ENCODE results near the gene HLA-DMA. TPM values are rescaled to one million over a fixed set of nuclear protein-coding genes. Genes with fewer than 3 reads are reported as not detected.

Gene HLA-DMA
- total RNA-seq, 1 donor from 2014 or later: 5.4 TPM

DNA sequence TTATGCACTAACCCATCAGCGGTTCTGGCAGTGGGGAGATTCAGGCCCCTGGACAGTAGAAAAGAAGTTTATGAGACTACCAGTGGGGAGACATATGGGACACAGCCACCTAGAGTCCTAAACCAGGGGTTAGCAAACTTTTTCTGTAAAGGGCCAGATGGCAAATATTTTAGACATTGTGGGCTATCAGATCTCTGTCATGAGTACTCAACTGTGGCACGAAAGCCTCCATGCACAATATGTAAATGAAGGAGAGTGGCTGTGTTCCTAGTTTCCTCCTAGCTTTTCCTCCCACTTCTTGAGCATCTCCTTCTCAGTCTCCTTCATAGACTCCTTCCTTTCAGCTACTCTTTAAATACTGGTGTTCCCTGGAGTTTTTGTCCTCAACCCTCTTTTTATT lies 3.3 kb upstream of the HLA-DMA start:
- no peak overlapping the region for H3K4me3 Mint-ChIP-seq (ENCODE audit: unreplicated experiment)
- DNase-seq (ENCODE audit: low spot score): no peak
- H3K9me3 Mint-ChIP-seq (ENCODE audit: low read depth): no peaks in the 10 kb centered on the region
- no peak overlapping the region for H3K27ac Mint-ChIP-seq (ENCODE audit: unreplicated experiment)
- no peaks in the 10 kb centered on the region for H3K27me3 Mint-ChIP-seq (ENCODE audit: low read depth)
- TF ChIP-seq, protein P1, sequence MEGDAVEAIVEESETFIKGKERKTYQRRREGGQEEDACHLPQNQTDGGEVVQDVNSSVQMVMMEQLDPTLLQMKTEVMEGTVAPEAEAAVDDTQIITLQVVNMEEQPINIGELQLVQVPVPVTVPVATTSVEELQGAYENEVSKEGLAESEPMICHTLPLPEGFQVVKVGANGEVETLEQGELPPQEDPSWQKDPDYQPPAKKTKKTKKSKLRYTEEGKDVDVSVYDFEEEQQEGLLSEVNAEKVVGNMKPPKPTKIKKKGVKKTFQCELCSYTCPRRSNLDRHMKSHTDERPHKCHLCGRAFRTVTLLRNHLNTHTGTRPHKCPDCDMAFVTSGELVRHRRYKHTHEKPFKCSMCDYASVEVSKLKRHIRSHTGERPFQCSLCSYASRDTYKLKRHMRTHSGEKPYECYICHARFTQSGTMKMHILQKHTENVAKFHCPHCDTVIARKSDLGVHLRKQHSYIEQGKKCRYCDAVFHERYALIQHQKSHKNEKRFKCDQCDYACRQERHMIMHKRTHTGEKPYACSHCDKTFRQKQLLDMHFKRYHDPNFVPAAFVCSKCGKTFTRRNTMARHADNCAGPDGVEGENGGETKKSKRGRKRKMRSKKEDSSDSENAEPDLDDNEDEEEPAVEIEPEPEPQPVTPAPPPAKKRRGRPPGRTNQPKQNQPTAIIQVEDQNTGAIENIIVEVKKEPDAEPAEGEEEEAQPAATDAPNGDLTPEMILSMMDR (IDR thresholded peaks at IDR 0.05): no peak
- peaks cover 10% of the 10 kb centered on the region for H3K4me1 Mint-ChIP-seq (ENCODE audit: low read depth)
- H3K36me3 Mint-ChIP-seq (ENCODE audit: low read depth): peaks cover 3% of the 10 kb centered on the region

DNA sequence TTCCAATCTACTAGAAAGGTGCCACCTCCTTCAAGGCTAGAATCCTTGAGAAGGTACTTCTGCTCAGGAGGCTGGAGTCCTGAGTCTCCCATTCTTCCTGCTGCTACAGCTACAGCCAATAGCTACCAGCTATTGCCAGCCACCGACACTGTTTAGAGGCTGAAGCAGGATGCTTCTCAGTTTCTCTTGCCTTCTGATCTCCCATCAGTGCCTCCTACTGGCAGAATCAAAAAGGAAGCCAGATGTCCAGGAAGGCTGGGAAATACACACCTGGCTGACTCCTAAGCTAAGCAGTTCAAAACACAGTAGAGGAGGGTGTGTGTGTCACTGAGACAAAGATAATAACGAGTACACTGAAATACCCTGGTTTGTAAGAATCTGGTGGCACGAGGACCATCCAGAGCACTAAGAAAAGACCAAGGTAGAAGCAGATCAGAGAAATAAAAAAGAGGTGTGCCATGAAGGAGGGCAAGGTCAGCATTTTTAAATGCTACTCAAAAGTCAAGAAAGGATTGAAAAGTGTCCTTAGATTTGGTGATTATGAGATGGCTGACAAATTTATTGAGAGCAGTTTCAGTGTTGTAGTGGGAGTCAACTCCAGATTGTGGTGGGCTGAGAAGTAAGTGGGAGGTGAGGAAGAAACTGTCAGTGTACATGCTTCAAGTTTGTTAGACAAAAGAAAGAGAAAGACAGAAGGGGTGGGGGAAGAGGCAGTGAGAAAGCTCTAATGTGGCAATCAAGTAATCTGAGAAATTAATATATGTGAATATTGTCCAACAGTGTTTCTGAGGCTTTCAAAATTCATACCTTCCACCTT lies 2.3 kb upstream of the HLA-DMA start:
- TF ChIP-seq, protein P1 (IDR thresholded peaks at IDR 0.05): peak; percentile 60
- H3K4me3 Mint-ChIP-seq (ENCODE audit: unreplicated experiment): no peak overlapping the region
- H3K27me3 Mint-ChIP-seq (ENCODE audit: low read depth): no peaks in the 10 kb centered on the region
- no peak for DNase-seq (ENCODE audit: low spot score)
- peaks cover 3% of the 10 kb centered on the region for H3K36me3 Mint-ChIP-seq (ENCODE audit: low read depth)
- no peaks in the 10 kb centered on the region for H3K9me3 Mint-ChIP-seq (ENCODE audit: low read depth)
- peaks cover 10% of the 10 kb centered on the region for H3K4me1 Mint-ChIP-seq (ENCODE audit: low read depth)
- H3K27ac Mint-ChIP-seq (ENCODE audit: unreplicated experiment): no peak overlapping the region

DNA sequence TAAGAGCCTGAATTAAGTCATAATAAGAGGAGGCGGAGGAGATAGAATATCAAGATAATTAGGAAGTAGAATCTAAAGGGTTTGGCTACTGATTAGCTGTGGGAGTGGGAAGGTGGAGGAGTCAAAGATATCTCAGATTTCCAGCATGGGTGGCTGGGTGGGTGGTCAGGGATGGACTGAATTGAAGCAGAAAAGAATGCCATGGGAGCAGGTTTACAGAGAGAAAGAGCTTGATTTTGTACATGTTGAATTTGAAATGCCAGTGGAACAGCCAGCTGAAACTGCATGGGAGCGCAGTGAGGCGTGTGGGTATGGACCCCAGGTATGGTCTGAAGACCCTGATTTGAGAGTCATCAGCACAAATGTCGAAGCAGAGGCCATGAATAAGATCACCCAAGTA lies 1.4 kb upstream of the HLA-DMA start:
- Mint-ChIP-seq H3K4me3 (ENCODE audit: unreplicated experiment) (no peak overlapping the region), H3K27me3 (ENCODE audit: low read depth) (no peaks in the 10 kb centered on the region), H3K9me3 (ENCODE audit: low read depth) (no peaks in the 10 kb centered on the region), H3K4me1 (ENCODE audit: low read depth) (peaks cover 10% of the 10 kb centered on the region), H3K27ac (ENCODE audit: unreplicated experiment) (no peak overlapping the region), H3K36me3 (ENCODE audit: low read depth) (peaks cover 3% of the 10 kb centered on the region)
- TF ChIP-seq, protein P1 (IDR thresholded peaks at IDR 0.05): no peak
- no peak for DNase-seq (ENCODE audit: low spot score)

DNA sequence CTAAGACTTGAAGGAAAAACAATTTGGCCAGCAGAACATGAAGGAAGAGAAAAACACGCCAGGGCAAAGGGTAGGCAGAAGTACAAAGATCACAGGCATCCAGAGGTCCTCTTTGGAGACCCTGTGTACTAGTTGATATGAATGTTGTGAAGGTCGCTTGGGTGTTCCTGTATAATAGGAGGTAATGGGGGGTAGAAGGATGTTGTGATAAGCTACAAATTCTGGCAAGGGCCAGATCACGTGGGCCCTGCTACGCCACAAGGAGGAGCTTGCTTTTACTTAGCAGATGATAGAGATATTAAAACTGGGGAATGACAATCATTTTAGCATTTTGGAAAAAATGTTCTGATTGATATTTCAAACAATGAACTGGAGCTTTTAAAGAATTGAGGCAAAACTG lies 878 bp upstream of the HLA-DMA start:
- no peak overlapping the region for H3K4me3 Mint-ChIP-seq (ENCODE audit: unreplicated experiment)
- peaks cover 10% of the 10 kb centered on the region for H3K4me1 Mint-ChIP-seq (ENCODE audit: low read depth)
- TF ChIP-seq, protein P1 (IDR thresholded peaks at IDR 0.05): no peak
- H3K27me3 Mint-ChIP-seq (ENCODE audit: low read depth): no peaks in the 10 kb centered on the region
- H3K9me3 Mint-ChIP-seq (ENCODE audit: low read depth): no peaks in the 10 kb centered on the region
- no peak for DNase-seq (ENCODE audit: low spot score)
- H3K36me3 Mint-ChIP-seq (ENCODE audit: low read depth): peaks cover 3% of the 10 kb centered on the region
- no peak overlapping the region for H3K27ac Mint-ChIP-seq (ENCODE audit: unreplicated experiment)

DNA sequence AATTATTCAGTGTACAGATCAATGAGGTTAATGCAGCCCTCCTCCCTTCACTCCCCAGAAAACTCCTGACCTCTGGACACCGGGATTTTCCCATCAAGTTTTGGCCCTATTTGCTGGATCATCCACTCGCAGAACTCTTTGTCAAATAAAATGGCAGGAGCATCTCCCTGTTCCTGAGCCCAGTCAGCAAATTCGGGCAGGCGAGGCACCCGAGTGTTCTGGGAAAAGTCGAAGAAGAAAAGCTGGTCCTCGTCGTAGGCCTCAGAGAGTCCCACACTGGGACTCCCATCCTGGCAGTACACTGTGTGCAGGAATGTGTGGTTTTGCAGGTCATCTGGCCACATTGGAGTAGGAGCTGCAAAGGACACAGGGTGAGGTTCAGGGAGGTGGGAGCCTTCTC lies 2.4 kb downstream of the HLA-DMA start:
- H3K27ac Mint-ChIP-seq (ENCODE audit: unreplicated experiment): no peak overlapping the region
- no peak for DNase-seq (ENCODE audit: low spot score)
- no peak overlapping the region for H3K4me3 Mint-ChIP-seq (ENCODE audit: unreplicated experiment)
- peaks cover 6% of the 10 kb centered on the region for H3K27me3 Mint-ChIP-seq (ENCODE audit: low read depth)
- TF ChIP-seq, protein P1 (IDR thresholded peaks at IDR 0.05): no peak
- peaks cover 10% of the 10 kb centered on the region for H3K4me1 Mint-ChIP-seq (ENCODE audit: low read depth)
- H3K9me3 Mint-ChIP-seq (ENCODE audit: low read depth): no peaks in the 10 kb centered on the region
- no peaks in the 10 kb centered on the region for H3K36me3 Mint-ChIP-seq (ENCODE audit: low read depth)
